ENCODE results near the gene SH3BP2.

GRCh38 chr4:2746891-2747695, 45.8 kb upstream of the SH3BP2 start:
- TF ChIP-seq CTCF (IDR thresholded peaks at IDR 0.05; ENCODE audit: low read depth, low read length, poor library complexity, severe bottlenecking) (no peak), EZH2phosphoT487 (IDR thresholded peaks at IDR 0.05; ENCODE audit: borderline replicate concordance, low read length) (no peak)

Measured in DOHH2 (cell line).